Stimulated activated CD4-positive, alpha-beta T cell treated with anti-CD3 and anti-CD28 coated beads, Interleukin-2, amount 100 ng/mL, for 4 hours (primary cell): ENCODE measurements around the gene FBXL12.
A peak's percentile ranks its signal among the peaks of the same experiment; 100 is the strongest.
"Not testable (repeated sequence)": the region's sequence is repeated elsewhere in the genome, so short reads cannot be mapped to it uniquely, and the experiment has no call there.

Source experiments
- DNase-seq: peaks from one replicate; pipeline ENCODE4 v3.0.0-alpha.2; 2020; ENCODE audit warnings: low read depth

FBXL12 gene

DNA sequence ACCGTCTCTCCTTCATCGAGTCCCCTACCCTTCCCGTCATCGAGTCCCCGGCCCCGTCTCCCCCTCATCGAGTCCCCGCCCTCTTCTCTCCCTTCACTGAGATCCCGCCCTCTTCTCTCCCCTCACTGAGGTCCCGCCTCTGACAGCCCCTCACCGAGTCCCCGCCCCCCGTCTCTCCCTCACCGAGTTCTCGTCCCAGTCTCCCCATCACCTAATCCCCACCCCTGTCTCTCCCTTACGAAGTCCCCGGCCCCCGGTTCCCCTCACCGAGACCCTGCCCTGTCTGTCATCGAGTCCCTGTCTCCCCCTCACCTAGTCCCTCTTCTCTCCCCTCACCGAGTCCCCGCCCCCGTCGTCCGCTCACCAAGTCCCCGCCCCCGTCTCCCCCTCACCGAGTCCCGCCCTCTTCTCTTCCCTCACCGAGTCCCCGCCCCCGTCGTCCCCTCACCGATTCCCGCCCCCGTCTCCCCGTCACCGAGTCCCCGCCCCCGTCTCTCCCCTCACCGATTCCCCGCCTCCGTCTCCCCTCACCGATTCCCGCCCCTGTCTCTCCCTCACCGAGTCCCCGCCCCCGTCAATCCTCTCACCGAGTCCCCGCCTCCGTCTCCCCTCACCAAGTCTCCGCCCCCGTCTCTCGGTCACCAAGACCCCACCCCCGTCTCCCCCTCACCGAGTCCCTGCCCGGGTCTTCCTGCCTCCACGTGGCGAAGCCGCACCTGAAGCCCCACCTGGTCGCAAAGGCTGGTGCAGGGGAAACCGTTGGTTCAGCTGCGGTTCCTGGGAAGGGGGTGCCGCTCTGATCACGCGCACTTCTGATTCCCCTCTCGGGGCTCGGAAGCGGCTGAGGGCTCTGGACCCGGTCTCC lies 26.4 kb downstream of the FBXL12 start:
- peak; percentile 95 for DNase-seq

DNA sequence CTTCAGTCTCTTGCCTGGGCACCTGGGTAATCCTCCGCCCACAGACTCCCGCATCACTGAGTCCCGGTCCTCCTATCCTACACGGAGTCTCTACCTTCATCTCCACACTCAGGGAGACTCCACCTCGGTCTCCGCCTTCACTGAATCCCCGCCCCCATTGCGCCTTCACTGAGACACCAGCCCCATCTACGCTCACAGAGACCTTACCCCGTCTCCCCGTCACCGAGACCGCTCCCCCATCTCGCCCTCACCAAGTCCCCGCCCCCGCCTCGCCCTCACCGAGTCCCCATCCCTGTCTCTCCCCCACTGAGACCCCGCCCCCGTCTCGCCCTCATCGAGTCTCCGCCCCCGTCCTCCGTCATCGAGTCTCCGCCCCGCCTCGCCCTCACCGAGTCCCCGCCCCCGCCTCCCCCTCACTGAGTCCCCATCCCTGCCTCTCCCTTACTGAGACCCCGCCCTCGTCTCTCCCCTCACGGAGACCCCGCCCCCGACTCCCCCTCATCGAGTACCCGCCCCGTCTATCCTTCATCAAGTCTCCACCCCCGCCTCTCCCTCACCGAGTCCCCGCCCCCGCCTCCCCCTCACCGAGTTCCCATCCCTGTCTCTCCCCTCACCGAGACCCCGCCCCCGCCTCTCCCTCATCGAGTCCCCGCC lies 27.2 kb downstream of the FBXL12 start:
- peak; percentile 98 for DNase-seq

DNA sequence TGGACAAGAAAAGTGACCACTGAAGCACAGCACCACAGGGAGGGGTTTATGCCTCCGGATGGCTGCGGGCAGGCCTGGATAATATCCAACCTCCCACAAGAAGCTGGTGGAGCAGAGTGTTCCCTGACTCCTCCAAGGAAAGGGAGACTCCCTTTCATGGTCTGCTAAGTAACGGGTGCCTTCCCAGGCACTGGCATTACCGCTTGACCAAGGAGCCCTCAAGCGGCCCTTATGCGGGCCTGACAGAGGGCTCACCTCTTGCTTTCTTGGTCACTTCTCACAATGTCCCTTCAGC lies 27.9 kb downstream of the FBXL12 start:
- not testable (repeated sequence) for DNase-seq

DNA sequence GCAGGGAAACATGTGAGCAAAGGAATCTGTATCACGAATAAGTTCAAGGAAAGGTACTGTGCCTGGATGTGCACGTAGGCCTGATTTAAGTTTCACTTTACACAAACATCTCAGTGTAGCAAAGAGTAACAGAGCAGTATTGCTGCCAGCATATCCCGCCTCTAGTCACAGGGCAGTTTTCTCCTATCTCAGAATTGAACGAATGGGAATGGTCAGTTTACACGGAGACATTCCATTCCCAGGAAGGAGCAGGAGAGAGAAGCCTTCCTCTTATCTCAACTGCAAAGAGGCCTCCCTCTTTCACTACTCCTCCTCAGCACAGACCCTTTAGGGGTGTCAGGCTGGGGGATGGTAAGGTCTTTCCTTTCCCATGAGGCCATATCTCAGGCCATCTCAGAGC lies 29.3 kb downstream of the FBXL12 start:
- not testable (repeated sequence) for DNase-seq

DNA sequence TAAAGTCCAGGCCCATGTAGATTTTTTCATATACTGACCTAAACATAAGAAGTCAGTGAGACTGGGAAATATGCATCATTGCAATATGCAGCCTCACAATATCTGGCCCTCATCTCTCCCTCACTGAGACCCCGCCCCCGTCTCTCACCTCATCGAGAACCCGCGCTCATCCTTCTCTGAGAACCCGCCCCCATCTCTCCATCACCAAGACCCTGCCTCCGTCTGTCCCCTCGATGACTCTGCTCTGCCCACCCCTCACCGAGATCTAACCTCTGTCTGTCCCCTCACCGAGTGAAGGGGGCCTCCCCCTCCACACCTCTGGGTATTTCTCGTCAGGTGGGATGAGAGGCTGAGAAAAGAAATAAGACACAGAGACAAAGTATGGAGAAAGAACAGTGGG lies 29.8 kb downstream of the FBXL12 start:
- DNase-seq, result no peak

DNA sequence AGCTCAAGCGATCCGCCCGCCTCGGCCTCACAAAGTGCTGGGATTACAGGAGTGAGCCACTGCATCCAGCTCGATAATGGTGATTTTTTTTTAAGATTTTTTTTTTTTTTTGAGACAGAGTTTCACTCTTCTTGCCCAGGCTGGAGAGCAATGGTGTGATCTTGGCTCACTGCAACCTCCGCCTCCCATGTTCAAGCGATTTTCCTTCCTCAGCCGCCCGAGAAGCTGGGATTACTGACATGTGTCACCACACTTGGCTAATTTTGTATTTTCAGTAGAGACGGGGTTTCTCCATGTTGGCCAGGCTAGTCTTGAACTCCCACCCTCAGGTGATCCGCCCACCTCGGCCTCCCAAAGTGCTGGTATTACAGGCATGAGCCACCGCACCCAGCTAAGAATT lies 30.3 kb downstream of the FBXL12 start:
- DNase-seq, result not testable (repeated sequence)

DNA sequence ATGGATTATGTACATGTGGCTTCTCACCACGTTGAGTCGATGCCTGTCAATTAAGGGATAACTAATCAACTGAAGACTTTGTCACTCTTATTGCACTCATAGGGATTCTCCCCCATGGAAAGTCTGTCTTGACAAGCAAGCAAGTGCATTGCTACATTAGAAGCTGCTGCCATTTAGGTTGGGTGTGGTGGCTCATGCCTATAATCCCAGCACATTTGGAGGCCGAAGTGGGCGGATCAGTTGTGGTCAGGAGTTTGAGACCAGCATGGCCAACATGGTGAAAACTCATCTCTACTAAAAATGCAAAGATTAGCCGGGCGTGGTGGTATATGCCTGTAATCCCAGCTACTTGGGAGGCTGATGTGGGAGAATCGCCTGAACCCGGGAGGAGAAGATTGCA lies 32.1 kb downstream of the FBXL12 start:
- no peak for DNase-seq

DNA sequence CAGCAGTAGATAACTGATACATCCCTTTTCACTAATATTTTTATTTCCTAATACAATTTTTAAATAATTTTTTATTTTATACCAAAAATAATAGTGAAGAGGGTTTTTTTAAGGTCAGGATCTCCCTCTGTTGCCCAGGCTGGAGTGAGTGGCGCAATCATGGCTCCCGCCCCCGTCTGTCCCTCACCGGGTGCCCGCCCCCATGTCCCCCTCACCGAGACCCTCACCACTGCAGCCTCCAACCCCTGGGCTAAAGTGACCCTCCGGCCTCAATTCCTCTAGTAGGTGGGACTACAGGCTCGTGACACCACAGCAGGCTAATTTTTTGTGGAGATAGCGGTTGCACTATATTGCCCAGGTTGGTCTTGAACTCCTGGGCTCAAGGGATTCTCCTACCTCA lies 32.5 kb downstream of the FBXL12 start:
- no peak for DNase-seq

DNA sequence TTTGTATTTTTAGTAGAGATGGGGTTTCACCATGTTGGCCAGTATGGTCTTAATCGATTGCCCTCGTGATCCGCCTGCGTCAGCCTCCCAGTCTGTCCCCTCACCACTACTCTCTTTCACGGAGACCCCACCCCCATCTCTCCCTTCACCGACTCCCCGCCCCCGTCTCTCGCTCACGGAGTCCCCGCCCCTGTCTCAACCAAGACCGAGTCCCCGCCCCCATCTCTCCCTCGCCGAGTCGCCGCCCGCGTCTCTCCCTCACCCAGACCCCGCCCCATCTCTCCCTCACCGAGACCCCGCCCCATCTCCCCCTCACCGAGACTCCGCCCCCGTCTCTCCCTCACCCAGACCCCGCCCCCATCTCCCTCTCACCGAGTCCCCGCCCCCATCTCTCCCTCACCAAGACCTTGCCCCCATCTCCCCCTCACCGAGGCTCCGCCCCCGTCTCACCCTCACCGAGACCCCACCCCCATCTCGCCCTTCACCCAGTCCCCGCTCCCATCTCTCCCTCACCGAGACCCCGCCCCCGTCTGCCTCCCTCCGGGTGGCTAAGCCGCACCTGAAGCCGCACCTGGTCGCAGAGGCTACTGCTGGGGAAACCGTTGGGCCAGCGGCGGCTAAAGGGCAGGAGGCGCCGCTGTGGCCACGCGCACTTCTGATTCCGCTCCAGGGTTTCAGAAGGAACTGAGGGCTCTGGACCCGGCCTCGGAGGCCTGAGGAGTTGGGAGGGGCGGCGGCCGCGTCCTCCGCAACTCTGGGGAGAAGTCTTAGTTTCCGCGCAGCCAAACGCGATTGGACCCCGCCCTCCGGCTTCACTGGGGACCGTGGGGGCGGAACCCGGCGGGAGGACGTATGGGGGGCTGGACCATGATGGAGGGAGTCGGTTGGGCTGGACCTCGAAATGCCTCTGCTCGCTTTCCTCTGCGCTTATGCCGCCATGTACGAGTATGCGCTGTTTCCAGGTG lies 33.2 kb downstream of the FBXL12 start:
- DNase-seq, result peak; percentile 99

DNA sequence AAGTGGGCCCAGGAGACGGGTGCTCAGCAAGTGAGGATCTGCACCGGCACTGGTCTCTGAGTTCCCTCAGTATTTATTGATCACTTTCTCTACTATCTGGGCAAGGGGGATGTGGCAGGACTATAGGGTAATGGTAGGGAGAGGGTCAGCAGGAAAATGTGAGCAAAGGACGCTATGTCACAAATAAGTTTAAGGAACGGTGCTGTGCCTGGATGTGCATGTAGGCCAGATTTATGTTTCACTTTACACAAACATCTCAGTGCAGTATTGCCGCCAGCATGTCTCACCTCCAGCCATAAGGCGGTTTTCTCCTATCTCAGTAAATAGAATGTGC lies 34.7 kb downstream of the FBXL12 start:
- DNase-seq, result not testable (repeated sequence)

DNA sequence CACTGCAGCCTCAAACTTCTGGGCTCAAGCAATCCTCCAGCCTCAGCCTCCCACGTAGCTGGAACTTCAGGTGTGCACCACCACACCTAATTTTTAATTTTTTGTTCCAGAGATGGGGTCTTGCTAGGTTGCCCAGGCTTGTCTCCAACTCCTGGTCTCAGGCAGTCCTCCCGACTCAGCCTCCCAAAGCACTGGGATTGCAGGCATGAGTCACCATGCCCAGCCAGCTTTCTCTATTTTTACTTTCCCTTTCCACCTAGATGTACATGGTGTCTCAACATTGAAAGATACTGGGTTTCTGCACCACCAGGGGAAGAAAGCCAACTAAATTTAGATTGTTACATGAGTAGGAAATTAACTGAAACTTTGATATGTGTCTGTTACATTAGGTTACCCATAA lies 36.5 kb downstream of the FBXL12 start:
- no peak for DNase-seq

DNA sequence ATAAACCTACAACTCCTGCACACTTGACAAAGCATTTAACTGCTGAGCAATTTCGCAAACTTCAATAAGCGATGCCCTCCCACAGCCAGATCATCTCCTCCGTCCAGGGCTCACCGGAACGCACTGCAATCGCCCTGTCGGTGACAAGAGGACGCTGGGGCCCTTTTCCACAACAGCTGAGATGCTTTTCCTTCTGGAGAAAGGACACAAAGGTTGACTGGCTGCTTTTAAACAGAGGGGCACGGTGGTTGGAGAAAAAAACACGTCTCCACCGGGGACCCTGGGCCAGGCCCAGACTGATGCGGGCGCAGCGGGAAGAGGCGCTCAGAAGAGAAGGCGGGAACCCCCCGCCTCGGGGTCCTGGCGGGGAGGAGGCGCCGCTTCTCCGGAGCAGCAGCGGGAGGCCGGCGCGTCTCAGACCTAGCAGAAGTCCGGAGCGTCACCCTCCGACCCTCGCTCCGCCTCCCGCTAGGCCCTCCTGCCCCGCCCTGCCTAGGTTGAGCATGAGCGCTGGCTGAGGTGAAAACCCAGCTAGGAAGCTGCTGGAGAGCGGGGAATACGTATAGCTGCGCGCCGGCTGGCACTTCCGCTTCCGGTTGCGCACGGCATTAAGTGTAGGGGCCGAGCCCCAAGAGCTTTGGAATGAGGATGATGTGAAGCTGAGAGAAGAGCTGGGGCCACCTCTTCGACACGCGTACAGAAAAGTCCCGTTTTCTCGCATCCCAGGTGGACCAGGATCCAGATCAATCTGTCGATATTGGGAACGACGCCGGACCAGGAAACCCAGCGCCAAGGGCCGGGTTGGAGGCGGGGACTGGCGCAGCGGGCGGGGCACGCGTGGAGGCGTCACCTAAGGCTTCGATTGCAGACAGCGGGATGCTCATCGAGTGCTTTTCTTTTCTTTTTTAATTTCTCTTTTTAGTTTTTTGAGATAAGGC lies 50.4 kb downstream of the FBXL12 start, which contains the start of gene ZNF846:
Gene ZNF846 (minus strand): TSS at position 564 of the 938 bp plus-strand sequence. CDS start 3,788 bp downstream, outside the sequence.
- DNase-seq, result peak; percentile 88
